ENCODE data around the gene CTNND2.
"Not testable (repeated sequence)": the region's sequence is repeated elsewhere in the genome, so short reads cannot be mapped to it uniquely, and the experiment has no call there.

CTNND2 gene

GRCh38 chr5:11054014-11054413, 850.2 kb downstream of the CTNND2 start:
- no peak for DNase-seq

- no peak for DNase-seq
Measured at GRCh38 chr5:11052871-11053270, 851.4 kb downstream of the CTNND2 start.

DNA sequence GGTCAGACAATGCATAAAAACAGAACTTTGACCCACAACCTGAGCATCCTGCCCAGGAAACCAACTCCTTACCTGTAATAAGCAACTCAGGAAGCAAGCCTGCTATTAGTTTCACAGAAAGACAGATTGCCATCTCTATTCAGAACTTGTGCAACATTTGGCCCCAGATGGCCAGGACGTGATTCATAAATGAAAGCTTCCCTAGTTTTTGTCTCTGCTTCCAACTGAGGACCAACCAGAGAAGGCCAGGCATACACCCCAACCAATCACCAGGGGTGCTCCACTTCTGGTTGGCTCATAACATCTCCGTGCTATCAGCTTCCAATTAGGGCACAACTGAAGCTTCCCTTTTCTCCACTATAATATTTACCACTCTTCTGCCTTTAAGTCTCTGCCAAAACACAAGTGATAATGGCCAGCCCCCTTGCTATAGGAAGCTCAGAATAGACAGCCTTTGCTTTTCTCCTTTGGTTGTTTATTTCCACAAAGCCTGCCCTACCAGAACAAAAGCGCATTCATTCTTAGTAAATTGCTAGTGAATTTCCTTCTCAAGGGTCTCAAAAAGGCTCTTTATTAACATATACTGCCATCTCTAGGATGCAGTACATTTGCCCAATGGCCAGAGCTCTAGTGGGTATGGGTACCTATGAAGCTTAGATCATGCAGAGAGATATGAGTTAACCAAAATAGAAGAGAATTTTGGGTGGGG, 853.5 kb downstream of the CTNND2 start:
- no peak for DNase-seq

- no peak for DNase-seq
Measured at GRCh38 chr5:11048760-11049159, 855.5 kb downstream of the CTNND2 start.

DNA sequence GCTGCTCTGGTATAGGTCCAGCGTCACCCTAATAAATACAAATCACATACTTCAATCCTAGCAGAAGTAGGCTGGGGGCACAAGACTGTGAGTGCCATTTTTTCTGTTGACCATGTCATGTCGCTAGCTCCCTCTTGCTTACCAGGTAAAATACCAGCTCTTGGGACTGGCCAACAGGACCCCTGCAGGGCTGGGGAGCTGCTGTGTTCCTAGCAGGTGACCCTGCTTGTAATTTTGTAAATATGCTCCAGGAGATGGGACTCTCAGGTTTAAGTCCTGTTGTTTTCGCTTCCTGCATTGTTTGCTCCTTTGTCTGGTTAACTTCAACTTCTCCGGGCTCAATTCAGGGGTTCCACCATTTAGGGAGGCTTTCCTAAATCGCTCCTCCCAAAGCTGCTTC, 856.6 kb downstream of the CTNND2 start:
- no peak for DNase-seq

DNA sequence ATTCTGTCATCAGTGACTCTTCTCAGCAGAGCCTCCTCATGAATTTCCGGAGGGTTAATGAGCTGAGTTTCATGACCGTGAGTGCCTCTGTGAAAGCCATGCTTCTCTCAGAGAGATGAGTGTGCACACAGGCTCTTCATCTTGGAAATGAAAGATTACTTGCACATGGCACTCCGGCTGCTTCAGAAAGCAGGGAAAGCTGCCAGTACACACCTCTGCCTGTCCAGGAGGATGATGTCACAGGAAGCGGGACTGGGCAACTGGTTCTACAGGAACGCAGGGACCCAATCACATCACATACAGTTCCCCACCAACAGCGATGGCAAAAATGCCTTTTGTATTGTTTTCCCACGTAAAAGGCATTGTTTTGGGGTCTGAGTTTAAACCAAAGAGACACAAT, 857.2 kb downstream of the CTNND2 start:
- no peak for DNase-seq

DNA sequence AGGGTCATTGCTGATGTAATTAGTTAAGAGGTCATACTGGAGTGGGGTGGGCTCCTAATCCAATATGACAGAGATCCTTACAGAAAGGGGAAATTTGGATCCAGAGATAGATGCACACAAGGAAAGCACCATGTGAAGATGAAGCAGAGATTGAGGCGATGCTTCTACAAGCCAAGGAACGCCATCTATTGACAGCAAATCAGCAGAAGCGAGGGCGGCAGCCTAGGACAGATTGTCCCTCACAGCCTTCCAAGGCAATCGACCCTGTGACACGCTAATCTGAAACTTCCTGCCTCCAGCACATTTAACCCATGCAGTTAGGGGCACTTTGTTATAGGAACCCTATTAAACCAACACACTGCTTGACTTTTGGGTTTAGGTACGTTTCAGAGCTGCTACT, 858.1 kb downstream of the CTNND2 start:
- no peak for DNase-seq

DNA sequence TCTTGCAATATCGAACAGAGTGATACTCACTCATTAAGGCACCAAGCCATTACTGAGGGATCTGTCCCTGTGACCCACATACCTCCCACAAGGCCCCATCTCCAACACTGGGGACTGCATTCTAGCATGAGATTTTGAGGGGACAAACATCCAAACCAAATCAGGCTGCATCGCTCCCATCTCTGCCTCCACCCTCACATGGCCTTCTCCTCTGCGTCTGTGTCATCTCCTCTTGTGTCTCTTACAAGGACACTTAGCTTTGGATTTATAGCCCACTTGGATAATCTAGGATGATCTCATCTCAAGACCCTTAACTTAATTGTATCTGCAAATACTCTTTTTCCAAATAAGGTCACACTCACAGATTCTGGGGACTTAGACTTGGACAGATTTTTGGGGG, 858.8 kb downstream of the CTNND2 start:
- no peak for DNase-seq

DNA sequence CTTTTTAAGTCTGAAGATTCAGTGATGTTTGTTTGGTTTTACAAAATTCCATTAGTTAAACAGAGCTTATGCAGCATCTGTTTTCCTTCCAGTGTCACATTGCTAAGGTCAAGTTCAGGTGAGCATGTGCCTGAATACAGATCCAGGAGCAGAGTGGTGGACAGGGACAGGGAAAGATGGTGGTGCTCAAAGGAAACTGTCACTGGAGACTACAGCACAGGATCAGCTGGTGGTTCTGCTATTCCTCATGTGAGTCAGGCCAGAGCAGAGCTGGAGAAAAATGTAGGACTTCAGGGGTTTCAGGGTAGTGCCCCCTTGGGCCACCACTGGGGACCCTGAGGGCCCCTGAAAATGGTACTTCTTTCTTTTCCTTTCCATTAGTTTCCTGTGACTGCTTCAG, 859.7 kb downstream of the CTNND2 start:
- DNase-seq = no peak

DNA sequence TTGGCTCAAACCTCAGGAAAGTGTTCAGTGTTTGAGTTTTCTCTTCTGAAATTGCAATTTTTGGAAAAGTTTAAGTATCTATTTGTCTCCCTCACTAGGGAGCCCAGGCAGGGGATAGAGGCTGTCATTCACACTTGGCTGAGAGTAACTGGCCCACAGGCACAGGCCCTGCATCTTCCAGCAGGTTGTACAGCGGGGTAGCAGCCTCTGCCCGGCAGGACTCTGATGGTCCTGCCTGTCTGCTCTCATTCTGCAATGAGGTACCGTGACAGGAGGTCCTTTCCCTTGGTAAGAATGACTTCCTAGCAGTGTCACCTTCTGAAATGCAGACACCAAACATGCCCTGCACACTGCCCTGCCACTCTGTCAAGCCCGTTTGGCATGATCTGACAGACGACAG, 860.4 kb downstream of the CTNND2 start:
- DNase-seq = no peak

- no peak for DNase-seq
Measured at GRCh38 chr5:11040345-11040744, 863.9 kb downstream of the CTNND2 start.

- DNase-seq = no peak
Measured at GRCh38 chr5:11038772-11039171, 865.5 kb downstream of the CTNND2 start.

DNA sequence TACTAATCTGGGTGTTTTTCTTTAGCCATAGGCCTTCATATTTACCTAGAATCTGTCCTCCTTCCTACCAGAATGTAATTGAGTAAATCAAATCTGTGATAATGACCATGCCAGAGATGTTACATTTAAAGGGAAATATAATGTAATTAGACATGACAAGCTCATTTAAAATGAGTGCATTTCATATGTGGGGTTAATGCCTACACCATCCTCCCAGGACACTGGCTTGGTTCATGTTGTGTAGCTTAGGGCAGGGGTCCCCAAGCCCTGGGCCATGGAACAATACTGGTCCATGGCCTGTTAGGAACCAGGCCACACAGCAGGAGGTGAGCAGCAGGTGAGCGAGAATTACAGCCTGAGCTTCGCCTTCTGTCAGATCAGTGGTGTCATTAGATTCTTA, 866.3 kb downstream of the CTNND2 start:
- no peak for DNase-seq

GRCh38 chr5:11037080-11037479, 867.2 kb downstream of the CTNND2 start:
- no peak for DNase-seq

DNA sequence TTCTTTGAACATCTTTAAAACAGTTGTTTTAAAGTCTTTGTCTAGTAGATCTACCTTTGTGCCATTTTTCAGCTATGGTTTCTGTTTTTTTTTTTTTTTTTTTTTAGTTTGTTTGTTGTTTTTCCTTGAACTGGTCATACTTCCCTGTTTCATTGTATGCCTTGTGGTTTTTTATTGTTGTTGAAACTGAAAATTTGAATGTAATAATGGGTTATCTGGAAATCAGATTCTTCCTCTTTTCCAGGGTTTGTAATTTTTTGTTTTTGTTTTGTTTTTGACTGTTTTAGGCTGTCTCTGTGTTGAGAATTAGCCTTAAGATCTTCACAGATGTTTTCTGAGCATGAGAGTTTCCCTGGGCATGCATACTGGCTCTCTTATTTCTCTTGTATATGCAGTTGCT, 873.6 kb downstream of the CTNND2 start:
- no peak for DNase-seq

GRCh38 chr5:11027660-11028059, 876.6 kb downstream of the CTNND2 start:
- no peak for DNase-seq

DNA sequence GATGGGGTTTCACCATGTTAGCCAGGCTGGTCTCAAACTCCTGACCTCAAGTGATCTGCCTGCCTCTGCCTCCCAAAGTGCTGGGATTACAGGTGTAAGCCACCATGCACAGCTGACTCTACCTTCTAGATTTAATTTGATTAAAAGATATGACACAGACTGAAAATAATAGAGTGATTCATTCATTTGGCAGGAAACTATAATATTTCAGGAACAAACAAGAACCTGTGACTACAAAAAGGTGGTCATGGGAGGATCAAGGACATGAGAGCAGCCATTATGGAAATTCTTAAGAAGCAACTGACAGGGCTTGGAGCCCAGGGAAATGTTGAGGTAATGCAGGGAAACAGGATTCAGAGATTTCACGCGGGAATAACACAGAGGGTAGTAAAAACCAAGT, 877.7 kb downstream of the CTNND2 start:
- no peak for DNase-seq

- no peak for DNase-seq
Measured at GRCh38 chr5:11023945-11024344, 880.3 kb downstream of the CTNND2 start.

- no peak for DNase-seq
Measured at GRCh38 chr5:11013793-11014192, 890.5 kb downstream of the CTNND2 start.

DNA sequence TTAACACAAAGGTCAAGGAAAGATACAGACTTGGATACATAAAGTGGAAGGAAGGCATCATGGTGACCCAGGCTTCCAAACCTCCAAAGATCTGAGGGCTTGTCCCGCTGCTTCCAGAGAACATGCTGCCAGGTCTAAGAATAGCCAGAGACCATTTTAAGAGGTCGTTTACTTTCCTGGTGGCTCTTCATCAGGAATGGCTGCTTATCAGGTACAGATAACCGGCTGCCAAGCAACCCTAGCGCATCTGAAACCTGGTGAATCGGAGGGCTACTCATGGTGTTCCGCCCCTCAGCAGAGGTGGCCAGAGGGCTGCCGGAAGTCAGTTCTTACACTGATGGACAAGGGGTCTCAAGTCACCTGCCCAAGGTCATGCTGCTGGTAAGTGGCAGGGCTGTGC, 892.0 kb downstream of the CTNND2 start:
- no peak for DNase-seq

- DNase-seq = no peak
Measured at GRCh38 chr5:11010429-11011210, 893.6 kb downstream of the CTNND2 start.

DNA sequence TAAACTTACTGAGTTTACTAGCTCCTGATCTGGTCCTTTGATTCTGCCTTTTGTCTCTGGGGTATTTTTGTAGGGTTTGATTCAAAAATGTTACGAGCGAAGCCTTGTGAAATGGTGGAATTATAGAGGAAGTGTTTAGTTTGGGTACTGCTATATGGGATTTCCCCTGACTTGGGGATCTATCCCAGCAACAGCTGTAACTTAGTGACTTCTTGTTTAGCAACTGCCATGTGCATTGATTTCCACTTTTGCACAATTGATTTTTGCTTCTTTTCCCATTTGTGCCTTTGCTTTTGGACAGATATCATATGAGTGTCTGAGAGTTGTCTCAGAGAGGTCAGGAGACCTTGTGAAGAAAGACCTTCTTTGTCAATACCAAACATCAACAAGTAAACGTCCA, 894.7 kb downstream of the CTNND2 start:
- DNase-seq = no peak

DNA sequence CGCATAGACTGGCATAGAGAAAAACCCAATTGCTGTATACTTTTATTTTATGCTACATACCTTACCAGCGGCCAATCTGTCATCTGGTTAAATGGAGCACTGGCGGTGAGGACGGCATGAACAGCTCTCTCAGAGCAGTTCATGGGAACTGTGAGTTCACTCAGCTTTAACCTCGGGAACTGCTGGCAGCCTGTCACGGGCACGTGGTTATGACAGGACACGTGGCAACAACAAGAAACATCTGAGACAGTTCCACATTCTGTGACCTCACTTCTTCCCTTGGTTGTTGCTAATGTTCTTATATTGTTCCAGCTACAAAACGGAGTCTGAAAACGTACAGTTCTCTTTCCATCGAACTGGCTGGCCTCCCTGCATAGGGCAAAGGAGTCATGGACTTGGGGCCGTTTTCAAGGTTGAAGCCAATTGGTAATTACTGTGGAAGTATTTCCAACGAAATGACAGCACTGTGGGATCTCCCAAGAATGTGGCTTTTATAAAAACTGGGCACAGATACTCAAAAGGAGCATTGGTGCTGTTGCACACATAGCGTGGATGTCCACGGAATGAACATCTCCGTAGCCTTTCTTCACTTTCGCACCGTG, 896.9 kb downstream of the CTNND2 start:
- DNase-seq = no peak

- not testable (repeated sequence) for DNase-seq
Measured at GRCh38 chr5:11004523-11004922, 899.7 kb downstream of the CTNND2 start.

Data from stimulated activated CD4-positive, alpha-beta T cell treated with anti-CD3 and anti-CD28 coated beads, Interleukin-4, amount 100 ng/mL, for 1 hour (primary cell).